WTC11 (cell line): ENCODE results near the gene WDFY4.

Experiments
- ETV6 ChIP-seq: sonication (generic); formaldehyde crosslinking; IDR thresholded peaks from 2 replicates; pipeline ENCODE4 v1.8.1; 2022; ENCODE audit warnings: mild to moderate bottlenecking, missing genetic modification reagents
- FOXK1 ChIP-seq: sonication (generic); formaldehyde crosslinking; IDR thresholded peaks from 2 replicates; pipeline ENCODE4 v1.8.0; 2022; ENCODE audit warnings: mild to moderate bottlenecking, moderate library complexity, missing genetic modification reagents
- FOXP1 ChIP-seq: sonication (generic); formaldehyde crosslinking; IDR thresholded peaks from 2 replicates; pipeline ENCODE4 v1.8.0; 2022; ENCODE audit warnings: missing genetic modification reagents, mild to moderate bottlenecking, moderate library complexity, borderline replicate concordance
- KAT7 ChIP-seq: sonication (generic); formaldehyde crosslinking; IDR thresholded peaks from 2 replicates; pipeline ENCODE4 v1.8.1; 2023; ENCODE audit warnings: missing genetic modification reagents, mild to moderate bottlenecking, borderline replicate concordance
- NFE2L1 ChIP-seq: sonication (generic); formaldehyde crosslinking; IDR thresholded peaks from 2 replicates; pipeline ENCODE4 v1.8.1; 2023; ENCODE audit warnings: missing genetic modification reagents
- NR3C1 ChIP-seq: sonication (generic); formaldehyde crosslinking; conservative IDR thresholded peaks from 2 replicates; pipeline ENCODE4 v1.8.1; 2023; ENCODE audit warnings: low read depth, mild to moderate bottlenecking, missing genetic modification reagents
- ZBTB21 ChIP-seq: sonication (generic); formaldehyde crosslinking; IDR thresholded peaks from 2 replicates; pipeline ENCODE4 v1.8.1; 2023; ENCODE audit warnings: mild to moderate bottlenecking, missing genetic modification reagents, borderline replicate concordance
- TF ChIP-seq, protein P1 (sequence below): fragments of 200-600 bp; IDR thresholded peaks from 2 replicates; pipeline ENCODE4 v1.8.0; 2022; ENCODE audit warnings: antibody characterized with exemption
- TF ChIP-seq, protein P2 (sequence below): sonication (generic); formaldehyde crosslinking; conservative IDR thresholded peaks from 2 replicates; pipeline ENCODE4 v1.8.1; 2023; ENCODE audit warnings: mild to moderate bottlenecking, low read depth, missing genetic modification reagents, moderate library complexity
- TF ChIP-seq, protein P3 (sequence below): sonication (generic); formaldehyde crosslinking; conservative IDR thresholded peaks from 2 replicates; pipeline ENCODE4 v1.8.1; 2022; ENCODE audit warnings: mild to moderate bottlenecking, missing genetic modification reagents
- TF ChIP-seq, protein P4 (sequence below): sonication (generic); formaldehyde crosslinking; IDR thresholded peaks from 2 replicates; pipeline ENCODE4 v1.8.0; 2022; ENCODE audit warnings: mild to moderate bottlenecking, missing genetic modification reagents
- TF ChIP-seq, protein P5 (sequence below): sonication (generic); formaldehyde crosslinking; IDR thresholded peaks from 2 replicates; pipeline ENCODE4 v1.8.0; 2022; ENCODE audit warnings: mild to moderate bottlenecking, missing genetic modification reagents
- TF ChIP-seq, protein P6 (sequence below): sonication (generic); formaldehyde crosslinking; IDR thresholded peaks from 2 replicates; pipeline ENCODE4 v1.8.1; 2023; ENCODE audit warnings: mild to moderate bottlenecking, missing genetic modification reagents, moderate library complexity
- TF ChIP-seq, protein P7 (sequence below): fragments of 250-450 bp; sonication (Bioruptor Pico); IDR thresholded peaks from 2 replicates; pipeline ENCODE4 v1.9.0; 2021; ENCODE audit warnings: mild to moderate bottlenecking

DNA sequence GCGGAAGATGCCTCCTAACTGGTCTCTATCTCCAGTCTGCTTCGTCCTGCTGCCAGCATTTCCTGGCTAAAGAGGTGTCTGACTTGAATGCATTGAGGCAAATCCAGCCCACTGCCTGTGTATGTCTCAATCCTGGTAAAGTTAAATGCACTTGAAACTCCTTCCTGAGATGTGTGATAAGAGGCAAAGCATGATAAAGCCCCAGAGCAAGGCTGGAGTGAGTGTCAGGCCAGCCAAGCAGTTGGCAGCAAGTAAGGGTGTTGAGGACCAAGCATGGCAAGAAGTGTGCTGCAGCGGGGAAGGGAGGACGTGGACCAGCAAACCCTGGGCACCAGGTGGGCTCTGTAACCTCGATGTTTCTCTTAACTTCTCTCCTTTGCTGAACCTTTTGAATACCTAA lies 225.9 kb downstream of the WDFY4 start:
- TF ChIP-seq, protein P1, sequence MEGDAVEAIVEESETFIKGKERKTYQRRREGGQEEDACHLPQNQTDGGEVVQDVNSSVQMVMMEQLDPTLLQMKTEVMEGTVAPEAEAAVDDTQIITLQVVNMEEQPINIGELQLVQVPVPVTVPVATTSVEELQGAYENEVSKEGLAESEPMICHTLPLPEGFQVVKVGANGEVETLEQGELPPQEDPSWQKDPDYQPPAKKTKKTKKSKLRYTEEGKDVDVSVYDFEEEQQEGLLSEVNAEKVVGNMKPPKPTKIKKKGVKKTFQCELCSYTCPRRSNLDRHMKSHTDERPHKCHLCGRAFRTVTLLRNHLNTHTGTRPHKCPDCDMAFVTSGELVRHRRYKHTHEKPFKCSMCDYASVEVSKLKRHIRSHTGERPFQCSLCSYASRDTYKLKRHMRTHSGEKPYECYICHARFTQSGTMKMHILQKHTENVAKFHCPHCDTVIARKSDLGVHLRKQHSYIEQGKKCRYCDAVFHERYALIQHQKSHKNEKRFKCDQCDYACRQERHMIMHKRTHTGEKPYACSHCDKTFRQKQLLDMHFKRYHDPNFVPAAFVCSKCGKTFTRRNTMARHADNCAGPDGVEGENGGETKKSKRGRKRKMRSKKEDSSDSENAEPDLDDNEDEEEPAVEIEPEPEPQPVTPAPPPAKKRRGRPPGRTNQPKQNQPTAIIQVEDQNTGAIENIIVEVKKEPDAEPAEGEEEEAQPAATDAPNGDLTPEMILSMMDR: no peak
- TF ChIP-seq FOXK1 (CRISPR knock-in tag) (no peak), ETV6 (CRISPR knock-in tag) (no peak), FOXP1 (CRISPR knock-in tag) (no peak), KAT7 (no peak), ZBTB21 (no peak), NR3C1 (no peak), NFE2L1 (no peak)
- TF ChIP-seq, protein P2, sequence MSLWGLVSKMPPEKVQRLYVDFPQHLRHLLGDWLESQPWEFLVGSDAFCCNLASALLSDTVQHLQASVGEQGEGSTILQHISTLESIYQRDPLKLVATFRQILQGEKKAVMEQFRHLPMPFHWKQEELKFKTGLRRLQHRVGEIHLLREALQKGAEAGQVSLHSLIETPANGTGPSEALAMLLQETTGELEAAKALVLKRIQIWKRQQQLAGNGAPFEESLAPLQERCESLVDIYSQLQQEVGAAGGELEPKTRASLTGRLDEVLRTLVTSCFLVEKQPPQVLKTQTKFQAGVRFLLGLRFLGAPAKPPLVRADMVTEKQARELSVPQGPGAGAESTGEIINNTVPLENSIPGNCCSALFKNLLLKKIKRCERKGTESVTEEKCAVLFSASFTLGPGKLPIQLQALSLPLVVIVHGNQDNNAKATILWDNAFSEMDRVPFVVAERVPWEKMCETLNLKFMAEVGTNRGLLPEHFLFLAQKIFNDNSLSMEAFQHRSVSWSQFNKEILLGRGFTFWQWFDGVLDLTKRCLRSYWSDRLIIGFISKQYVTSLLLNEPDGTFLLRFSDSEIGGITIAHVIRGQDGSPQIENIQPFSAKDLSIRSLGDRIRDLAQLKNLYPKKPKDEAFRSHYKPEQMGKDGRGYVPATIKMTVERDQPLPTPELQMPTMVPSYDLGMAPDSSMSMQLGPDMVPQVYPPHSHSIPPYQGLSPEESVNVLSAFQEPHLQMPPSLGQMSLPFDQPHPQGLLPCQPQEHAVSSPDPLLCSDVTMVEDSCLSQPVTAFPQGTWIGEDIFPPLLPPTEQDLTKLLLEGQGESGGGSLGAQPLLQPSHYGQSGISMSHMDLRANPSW (CRISPR knock-in tag): no peak
- TF ChIP-seq, protein P3, sequence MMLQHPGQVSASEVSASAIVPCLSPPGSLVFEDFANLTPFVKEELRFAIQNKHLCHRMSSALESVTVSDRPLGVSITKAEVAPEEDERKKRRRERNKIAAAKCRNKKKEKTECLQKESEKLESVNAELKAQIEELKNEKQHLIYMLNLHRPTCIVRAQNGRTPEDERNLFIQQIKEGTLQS: no peak
- TF ChIP-seq, protein P4, sequence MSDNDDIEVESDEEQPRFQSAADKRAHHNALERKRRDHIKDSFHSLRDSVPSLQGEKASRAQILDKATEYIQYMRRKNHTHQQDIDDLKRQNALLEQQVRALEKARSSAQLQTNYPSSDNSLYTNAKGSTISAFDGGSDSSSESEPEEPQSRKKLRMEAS (CRISPR knock-in tag): no peak
- TF ChIP-seq, protein P5, sequence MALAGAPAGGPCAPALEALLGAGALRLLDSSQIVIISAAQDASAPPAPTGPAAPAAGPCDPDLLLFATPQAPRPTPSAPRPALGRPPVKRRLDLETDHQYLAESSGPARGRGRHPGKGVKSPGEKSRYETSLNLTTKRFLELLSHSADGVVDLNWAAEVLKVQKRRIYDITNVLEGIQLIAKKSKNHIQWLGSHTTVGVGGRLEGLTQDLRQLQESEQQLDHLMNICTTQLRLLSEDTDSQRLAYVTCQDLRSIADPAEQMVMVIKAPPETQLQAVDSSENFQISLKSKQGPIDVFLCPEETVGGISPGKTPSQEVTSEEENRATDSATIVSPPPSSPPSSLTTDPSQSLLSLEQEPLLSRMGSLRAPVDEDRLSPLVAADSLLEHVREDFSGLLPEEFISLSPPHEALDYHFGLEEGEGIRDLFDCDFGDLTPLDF (CRISPR knock-in tag): no peak
- TF ChIP-seq, protein P6, sequence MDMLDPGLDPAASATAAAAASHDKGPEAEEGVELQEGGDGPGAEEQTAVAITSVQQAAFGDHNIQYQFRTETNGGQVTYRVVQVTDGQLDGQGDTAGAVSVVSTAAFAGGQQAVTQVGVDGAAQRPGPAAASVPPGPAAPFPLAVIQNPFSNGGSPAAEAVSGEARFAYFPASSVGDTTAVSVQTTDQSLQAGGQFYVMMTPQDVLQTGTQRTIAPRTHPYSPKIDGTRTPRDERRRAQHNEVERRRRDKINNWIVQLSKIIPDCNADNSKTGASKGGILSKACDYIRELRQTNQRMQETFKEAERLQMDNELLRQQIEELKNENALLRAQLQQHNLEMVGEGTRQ (CRISPR knock-in tag): no peak
- TF ChIP-seq, protein P7, sequence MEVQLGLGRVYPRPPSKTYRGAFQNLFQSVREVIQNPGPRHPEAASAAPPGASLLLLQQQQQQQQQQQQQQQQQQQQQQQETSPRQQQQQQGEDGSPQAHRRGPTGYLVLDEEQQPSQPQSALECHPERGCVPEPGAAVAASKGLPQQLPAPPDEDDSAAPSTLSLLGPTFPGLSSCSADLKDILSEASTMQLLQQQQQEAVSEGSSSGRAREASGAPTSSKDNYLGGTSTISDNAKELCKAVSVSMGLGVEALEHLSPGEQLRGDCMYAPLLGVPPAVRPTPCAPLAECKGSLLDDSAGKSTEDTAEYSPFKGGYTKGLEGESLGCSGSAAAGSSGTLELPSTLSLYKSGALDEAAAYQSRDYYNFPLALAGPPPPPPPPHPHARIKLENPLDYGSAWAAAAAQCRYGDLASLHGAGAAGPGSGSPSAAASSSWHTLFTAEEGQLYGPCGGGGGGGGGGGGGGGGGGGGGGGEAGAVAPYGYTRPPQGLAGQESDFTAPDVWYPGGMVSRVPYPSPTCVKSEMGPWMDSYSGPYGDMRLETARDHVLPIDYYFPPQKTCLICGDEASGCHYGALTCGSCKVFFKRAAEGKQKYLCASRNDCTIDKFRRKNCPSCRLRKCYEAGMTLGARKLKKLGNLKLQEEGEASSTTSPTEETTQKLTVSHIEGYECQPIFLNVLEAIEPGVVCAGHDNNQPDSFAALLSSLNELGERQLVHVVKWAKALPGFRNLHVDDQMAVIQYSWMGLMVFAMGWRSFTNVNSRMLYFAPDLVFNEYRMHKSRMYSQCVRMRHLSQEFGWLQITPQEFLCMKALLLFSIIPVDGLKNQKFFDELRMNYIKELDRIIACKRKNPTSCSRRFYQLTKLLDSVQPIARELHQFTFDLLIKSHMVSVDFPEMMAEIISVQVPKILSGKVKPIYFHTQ (CRISPR knock-in tag): no peak
